Measurements from ENCODE around the gene FAF2.

GRCh38 chr5:176529741-176530141 is 81.6 kb downstream of the FAF2 start:
- TF ChIP-seq ATF3 (IDR thresholded peaks at IDR 0.05) (no peak), CTCF (IDR thresholded peaks at IDR 0.05; ENCODE audit: low read depth, low read length, missing input control) (no peak), JUND (IDR thresholded peaks at IDR 0.05) (no peak), REST (IDR thresholded peaks at IDR 0.05) (no peak), RAD21 (IDR thresholded peaks at IDR 0.05) (no peak), MAX (IDR thresholded peaks at IDR 0.05) (no peak), TAF1 (conservative IDR thresholded peaks at IDR 0.05) (no peak), GABPA (IDR thresholded peaks at IDR 0.05 in 1 of 2, conservative IDR thresholded peaks at IDR 0.05 in 1 of 2) (no peak), EGR1 (IDR thresholded peaks at IDR 0.05; ENCODE audit: low read depth in 2 of 2) (no peak), ZBTB33 (IDR thresholded peaks at IDR 0.05) (no peak)

Data from liver (tissue), 3 donors.